ENCODE results near the gene PAX7.

DNA sequence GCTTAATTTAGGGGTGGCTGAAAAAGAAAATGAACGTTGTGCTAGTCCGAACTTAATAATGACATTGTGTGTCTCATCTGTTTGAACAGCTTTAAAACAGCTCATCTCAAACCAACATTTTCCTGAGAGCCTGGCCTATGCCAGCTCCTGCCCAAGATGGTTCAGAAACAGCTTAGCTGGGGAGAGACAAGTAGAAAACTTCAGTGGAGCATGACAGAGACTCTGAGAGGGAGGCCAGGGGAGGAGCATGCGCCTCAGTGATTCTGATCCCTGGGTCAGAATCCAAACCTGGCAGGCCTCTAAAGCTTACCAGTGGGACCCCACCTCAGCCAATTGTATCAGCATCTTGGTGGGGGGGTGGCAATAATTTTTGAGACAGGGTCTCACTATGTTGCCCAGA is 129.5 kb downstream of the PAX7 start:
- TF ChIP-seq, protein P1, sequence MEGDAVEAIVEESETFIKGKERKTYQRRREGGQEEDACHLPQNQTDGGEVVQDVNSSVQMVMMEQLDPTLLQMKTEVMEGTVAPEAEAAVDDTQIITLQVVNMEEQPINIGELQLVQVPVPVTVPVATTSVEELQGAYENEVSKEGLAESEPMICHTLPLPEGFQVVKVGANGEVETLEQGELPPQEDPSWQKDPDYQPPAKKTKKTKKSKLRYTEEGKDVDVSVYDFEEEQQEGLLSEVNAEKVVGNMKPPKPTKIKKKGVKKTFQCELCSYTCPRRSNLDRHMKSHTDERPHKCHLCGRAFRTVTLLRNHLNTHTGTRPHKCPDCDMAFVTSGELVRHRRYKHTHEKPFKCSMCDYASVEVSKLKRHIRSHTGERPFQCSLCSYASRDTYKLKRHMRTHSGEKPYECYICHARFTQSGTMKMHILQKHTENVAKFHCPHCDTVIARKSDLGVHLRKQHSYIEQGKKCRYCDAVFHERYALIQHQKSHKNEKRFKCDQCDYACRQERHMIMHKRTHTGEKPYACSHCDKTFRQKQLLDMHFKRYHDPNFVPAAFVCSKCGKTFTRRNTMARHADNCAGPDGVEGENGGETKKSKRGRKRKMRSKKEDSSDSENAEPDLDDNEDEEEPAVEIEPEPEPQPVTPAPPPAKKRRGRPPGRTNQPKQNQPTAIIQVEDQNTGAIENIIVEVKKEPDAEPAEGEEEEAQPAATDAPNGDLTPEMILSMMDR (IDR thresholded peaks at IDR 0.05) = no peak
- TF ChIP-seq POLR2A (IDR thresholded peaks at IDR 0.05) = no peak
